Lower lobe of right lung (tissue), 2 donors: ENCODE measurements around the gene WDR45B. TPM values are rescaled to one million over a fixed set of nuclear protein-coding genes. Genes with fewer than 3 reads are reported as not detected.

ENCODE experiments used
- ATAC-seq, 2 donors: fragments of 200-7000 bp; cut with Tn5 transposase; one replicate each; pipeline ENCODE4 v1.9.1; 2020 to 2022; ENCODE audit warnings: mild to moderate bottlenecking in 2 of 2, moderate library complexity in 2 of 2
- DNase-seq: peaks from one replicate; pipeline ENCODE4 v3.0.0-alpha.2; 2020
- H3K27ac ChIP-seq: fragments of 200-600 bp; one replicate; pipeline ENCODE4 v1.8.0; 2022
- H3K27me3 ChIP-seq: fragments of 200-600 bp; one replicate; pipeline ENCODE4 v1.8.0; 2022; ENCODE audit warnings: low read depth
- H3K36me3 ChIP-seq: fragments of 200-600 bp; one replicate; pipeline ENCODE4 v1.8.0; 2022; ENCODE audit warnings: mild to moderate bottlenecking
- H3K4me1 ChIP-seq: fragments of 200-600 bp; one replicate; pipeline ENCODE4 v1.8.0; 2022
- H3K4me3 ChIP-seq: fragments of 200-600 bp; one replicate; pipeline ENCODE4 v1.8.0; 2022; ENCODE audit warnings: mild to moderate bottlenecking
- H3K9me3 ChIP-seq: fragments of 200-600 bp; one replicate; pipeline ENCODE4 v1.8.0; 2022
- intact Hi-C: fragments of 100-400 bp; cut with DNase I; formaldehyde crosslinking; loops from one replicate; pipeline ENCODE4 v1.11.0; 2022
- total RNA-seq: library from RNA; stranded (reverse); fragmentation: NEBNext Ultra II Directional; extraction: Animal tissue kit (Norgen Biotek cat#: 25700); gene quantifications from one replicate; pipeline ENCODE4 v1.2.1, GENCODE V29; 2021
- TF ChIP-seq, protein P1 (sequence below): fragments of 200-600 bp; IDR thresholded peaks from one replicate; pipeline ENCODE4 v1.8.0; 2022; ENCODE audit warnings: antibody characterized with exemption, mild to moderate bottlenecking
- donor health status: DM: no; HTN: yes; CAD: no; lungs with severe emphysema.

WDR45B gene
- total RNA-seq, 1 donor from 2014 or later: 66.1 TPM

DNA sequence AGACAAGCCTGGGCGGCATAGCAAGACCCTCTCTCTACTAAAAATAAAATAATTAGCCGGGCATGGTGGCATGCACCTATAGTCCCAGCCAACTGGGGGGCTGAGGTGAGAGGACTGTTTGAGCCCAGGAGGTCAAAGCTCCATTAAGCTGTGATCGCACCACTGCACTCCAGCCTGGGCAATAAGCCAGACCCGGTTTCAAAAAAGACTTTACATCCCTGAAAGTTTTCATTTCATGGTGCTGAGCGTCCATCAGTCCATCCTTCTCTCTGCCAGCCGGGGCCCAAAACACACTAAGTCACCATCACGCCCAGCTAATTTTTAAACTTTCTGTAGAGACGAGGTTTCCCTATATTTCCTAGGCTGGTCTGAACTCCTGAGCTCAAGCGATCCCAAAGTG is 39.6 kb upstream of the WDR45B start:
- Histone ChIP-seq H3K4me3 (no peak overlapping the region), H3K27ac (no peak overlapping the region), H3K4me1 (no peaks in the 10 kb centered on the region), H3K36me3 (no peaks in the 10 kb centered on the region), H3K27me3 (no peaks in the 10 kb centered on the region), H3K9me3 (no peaks in the 10 kb centered on the region)
- TF ChIP-seq, protein P1, sequence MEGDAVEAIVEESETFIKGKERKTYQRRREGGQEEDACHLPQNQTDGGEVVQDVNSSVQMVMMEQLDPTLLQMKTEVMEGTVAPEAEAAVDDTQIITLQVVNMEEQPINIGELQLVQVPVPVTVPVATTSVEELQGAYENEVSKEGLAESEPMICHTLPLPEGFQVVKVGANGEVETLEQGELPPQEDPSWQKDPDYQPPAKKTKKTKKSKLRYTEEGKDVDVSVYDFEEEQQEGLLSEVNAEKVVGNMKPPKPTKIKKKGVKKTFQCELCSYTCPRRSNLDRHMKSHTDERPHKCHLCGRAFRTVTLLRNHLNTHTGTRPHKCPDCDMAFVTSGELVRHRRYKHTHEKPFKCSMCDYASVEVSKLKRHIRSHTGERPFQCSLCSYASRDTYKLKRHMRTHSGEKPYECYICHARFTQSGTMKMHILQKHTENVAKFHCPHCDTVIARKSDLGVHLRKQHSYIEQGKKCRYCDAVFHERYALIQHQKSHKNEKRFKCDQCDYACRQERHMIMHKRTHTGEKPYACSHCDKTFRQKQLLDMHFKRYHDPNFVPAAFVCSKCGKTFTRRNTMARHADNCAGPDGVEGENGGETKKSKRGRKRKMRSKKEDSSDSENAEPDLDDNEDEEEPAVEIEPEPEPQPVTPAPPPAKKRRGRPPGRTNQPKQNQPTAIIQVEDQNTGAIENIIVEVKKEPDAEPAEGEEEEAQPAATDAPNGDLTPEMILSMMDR: no peak
- ATAC-seq (no peak), DNase-seq (no peak)
- intact Hi-C loops: no loop called here

DNA sequence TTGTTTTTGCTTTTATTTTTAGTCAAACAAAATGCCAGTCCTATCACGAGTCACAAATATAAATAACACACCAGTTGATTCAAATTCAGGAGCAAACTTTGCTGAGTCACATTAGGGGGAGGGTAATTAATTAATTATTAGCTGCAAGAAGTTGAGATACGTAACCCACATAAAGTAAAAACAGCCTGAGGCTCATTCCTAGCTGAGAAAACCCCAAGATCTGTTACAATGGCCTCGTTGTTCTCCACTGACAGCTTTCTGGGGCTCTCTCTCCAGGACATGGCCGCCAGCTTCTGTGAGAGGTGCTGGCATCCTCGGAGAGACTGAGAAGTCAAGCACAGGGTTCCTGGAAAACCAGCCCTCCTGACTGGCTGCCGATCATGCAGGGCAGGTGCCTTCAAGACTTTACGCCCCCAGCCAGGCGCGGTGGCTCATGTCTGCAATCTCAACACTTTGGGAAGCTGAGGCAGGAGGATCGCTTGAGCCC is 39.2 kb upstream of the WDR45B start:
- Histone ChIP-seq H3K27me3 (no peaks in the 10 kb centered on the region), H3K4me3 (no peak overlapping the region), H3K9me3 (no peaks in the 10 kb centered on the region), H3K27ac (no peak overlapping the region), H3K36me3 (no peaks in the 10 kb centered on the region), H3K4me1 (no peaks in the 10 kb centered on the region)
- ATAC-seq (no peak), DNase-seq (no peak)
- intact Hi-C loops: no loop called here
- TF ChIP-seq, protein P1: no peak

DNA sequence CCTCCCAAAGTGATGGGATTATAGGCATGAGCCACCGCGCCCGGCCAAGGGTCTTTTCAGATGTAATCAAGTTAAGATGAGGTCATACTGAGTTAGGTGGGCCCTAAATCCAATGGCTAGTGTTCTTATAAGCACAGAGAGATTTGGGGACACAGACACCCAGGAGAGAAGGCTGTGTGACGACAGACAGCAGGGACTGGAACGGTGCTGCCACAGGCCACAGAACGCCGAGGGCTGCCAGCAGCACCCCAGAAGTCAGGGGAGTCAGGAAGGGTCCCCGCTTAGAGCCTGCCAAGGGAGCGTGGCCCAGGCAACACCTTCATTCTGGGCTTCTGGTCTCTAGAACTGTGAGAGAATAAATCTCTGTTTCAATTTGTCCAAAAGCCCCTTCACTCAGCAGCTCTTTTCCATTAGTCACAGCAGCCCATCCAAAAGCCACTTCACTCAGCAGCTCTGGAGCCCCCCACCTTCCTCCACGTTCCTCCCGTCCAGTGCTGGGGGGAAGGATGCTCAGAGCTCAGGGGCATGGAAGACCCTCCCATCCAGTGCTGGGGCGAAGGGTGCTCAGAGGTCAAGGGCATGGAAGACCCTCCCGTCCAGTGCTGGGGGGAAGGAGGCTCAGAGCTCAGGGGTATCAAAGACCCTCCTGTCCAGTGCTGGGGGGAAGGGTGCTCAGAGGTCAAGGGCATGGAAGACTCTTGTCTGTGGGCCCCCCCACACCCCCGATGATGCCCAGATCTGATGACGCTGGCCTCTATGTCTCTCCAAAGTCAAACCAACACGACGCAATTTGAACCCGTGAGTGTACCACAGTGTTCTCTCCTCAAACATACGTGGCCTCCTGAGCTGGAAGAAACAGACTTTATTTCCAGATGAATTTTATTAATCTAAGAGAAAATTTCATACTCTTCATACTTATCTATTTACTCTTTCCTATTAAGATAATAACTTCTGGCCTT is 38.4 kb upstream of the WDR45B start:
- no peak overlapping the region for H3K27ac ChIP-seq

GRCh38 chr17:82685291-82685690 is 37.0 kb upstream of the WDR45B start:
- Histone ChIP-seq H3K36me3 (no peaks in the 10 kb centered on the region), H3K27me3 (no peaks in the 10 kb centered on the region), H3K4me3 (no peak overlapping the region), H3K9me3 (peaks cover 9% of the 10 kb centered on the region), H3K27ac (no peak overlapping the region), H3K4me1 (no peaks in the 10 kb centered on the region)
- intact Hi-C loops: no loop called here
- TF ChIP-seq, protein P1: no peak
- DNase-seq (no peak), ATAC-seq (peak; percentile 31 to 38)

More for the DNA sequence above, 38.4 kb upstream of the WDR45B start:
- Histone ChIP-seq H3K9me3 (peaks cover 3% of the 10 kb centered on the region), H3K4me3 (no peak overlapping the region), H3K36me3 (no peaks in the 10 kb centered on the region), H3K27me3 (no peaks in the 10 kb centered on the region), H3K4me1 (no peaks in the 10 kb centered on the region)
- TF ChIP-seq, protein P1: no peak
- ATAC-seq (peak in 1 of 2 donors; percentile 13), DNase-seq (no peak)
- intact Hi-C loops: no loop called here

- Histone ChIP-seq H3K27me3 (no peaks in the 10 kb centered on the region), H3K4me3 (no peak overlapping the region), H3K9me3 (peaks cover 9% of the 10 kb centered on the region), H3K27ac (no peak overlapping the region), H3K4me1 (no peaks in the 10 kb centered on the region), H3K36me3 (no peaks in the 10 kb centered on the region)
- DNase-seq (no peak), ATAC-seq (peak; percentile 54 to 65)
- TF ChIP-seq, protein P1: no peak
- intact Hi-C loops: no loop called here
These were observed 36.1 kb upstream of the WDR45B start for GRCh38 chr17:82684228-82684841.
